ENCODE results near the gene FOXP4. TPM values are rescaled to one million over a fixed set of nuclear protein-coding genes. Genes with fewer than 3 reads are reported as not detected.

Gene FOXP4
- total and polyA plus RNA-seq, 2 of the 13 experiments (the other 11 are each of a cell fraction or from before 2014, with no cell fraction given) = 11.0 to 12.4 TPM

DNA sequence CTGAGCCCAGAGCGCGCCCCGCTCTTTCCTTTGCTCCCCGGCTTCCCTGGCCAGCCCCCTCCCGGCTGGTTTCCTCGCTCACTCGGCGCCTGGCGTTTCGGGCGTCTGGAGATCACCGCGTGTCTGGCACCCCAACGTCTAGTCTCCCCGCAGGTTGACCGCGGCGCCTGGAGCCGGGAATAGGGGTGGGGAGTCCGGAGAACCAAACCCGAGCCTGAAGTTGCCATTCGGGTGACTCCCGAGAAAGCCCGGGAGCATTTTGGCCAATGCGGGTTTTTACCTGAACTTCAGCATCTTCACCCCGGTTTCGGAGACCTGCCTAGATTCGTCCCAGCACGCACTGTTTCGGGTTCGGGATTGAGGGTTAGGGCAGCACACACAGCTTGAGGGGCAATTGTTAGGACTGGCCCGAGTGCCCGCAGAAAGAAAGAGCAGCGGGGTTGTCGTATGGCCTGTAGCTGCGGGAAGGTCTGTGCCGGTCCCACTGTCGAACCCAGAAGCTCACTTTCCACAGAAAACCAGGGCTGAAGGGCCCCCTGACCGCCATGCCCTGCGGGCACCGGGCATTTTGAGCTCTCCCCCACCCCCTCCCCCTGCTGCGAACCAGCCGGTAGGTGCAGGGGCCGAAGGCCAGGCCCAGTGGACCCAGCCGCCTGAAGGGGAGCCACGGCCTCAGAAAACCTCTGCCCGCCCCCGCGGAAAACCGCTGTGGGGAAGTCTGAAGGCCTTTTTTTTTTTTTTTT lies 2.1 kb downstream of the FOXP4 start (continued):
- no peak for TF ChIP-seq KMT2A (CRISPR knock-in tag; IDR thresholded peaks at IDR 0.05)
- TF ChIP-seq HDAC1 (CRISPR knock-in tag; IDR thresholded peaks at IDR 0.05) = peak; percentile 52; the same call in 1 of the 2 replicates
- 0 out of 2 replicates have a peak, but pooled peaks have one; percentile 6 for TF ChIP-seq GLI4 (CRISPR knock-in tag; IDR thresholded peaks at IDR 0.05; ENCODE audit: borderline replicate concordance)
- TF ChIP-seq, protein P1, sequence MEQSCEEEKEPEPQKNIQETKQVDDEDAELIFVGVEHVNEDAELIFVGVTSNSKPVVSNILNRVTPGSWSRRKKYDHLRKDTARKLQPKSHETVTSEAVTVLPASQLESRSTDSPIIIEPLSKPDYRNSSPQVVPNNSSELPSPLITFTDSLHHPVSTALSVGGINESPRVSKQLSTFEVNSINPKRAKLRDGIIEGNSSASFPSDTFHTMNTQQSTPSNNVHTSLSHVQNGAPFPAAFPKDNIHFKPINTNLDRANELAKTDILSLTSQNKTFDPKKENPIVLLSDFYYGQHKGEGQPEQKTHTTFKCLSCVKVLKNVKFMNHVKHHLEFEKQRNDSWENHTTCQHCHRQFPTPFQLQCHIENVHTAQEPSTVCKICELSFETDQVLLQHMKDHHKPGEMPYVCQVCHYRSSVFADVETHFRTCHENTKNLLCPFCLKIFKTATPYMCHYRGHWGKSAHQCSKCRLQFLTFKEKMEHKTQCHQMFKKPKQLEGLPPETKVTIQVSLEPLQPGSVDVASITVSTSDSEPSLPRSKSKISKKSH (CRISPR knock-in tag; IDR thresholded peaks at IDR 0.05; ENCODE audit: borderline replicate concordance) = no peak
- TF ChIP-seq, protein P2, sequence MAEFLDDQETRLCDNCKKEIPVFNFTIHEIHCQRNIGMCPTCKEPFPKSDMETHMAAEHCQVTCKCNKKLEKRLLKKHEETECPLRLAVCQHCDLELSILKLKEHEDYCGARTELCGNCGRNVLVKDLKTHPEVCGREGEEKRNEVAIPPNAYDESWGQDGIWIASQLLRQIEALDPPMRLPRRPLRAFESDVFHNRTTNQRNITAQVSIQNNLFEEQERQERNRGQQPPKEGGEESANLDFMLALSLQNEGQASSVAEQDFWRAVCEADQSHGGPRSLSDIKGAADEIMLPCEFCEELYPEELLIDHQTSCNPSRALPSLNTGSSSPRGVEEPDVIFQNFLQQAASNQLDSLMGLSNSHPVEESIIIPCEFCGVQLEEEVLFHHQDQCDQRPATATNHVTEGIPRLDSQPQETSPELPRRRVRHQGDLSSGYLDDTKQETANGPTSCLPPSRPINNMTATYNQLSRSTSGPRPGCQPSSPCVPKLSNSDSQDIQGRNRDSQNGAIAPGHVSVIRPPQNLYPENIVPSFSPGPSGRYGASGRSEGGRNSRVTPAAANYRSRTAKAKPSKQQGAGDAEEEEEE (CRISPR knock-in tag; IDR thresholded peaks at IDR 0.05; ENCODE audit: borderline replicate concordance) = no peak
- no peak for TF ChIP-seq ZNF75D (CRISPR knock-in tag; IDR thresholded peaks at IDR 0.05; ENCODE audit: borderline replicate concordance)
- no peak for TF ChIP-seq ZNF263 (CRISPR knock-in tag; IDR thresholded peaks at IDR 0.05)
- no peak for TF ChIP-seq TOE1 (CRISPR knock-in tag; IDR thresholded peaks at IDR 0.05)
- no peak for TF ChIP-seq ZNF121 (CRISPR knock-in tag; IDR thresholded peaks at IDR 0.05)
- no peak for TF ChIP-seq CCDC6 (CRISPR knock-in tag; IDR thresholded peaks at IDR 0.05)
- TF ChIP-seq CCAR2 (optimal IDR thresholded peaks at IDR 0.05; ENCODE audit: low read depth, low read length) = no peak
- TF ChIP-seq RAD21 (CRISPR knock-in tag; IDR thresholded peaks at IDR 0.05) = 0 out of 2 replicates have a peak, but pooled peaks have one; percentile 21
- TF ChIP-seq, protein P3, sequence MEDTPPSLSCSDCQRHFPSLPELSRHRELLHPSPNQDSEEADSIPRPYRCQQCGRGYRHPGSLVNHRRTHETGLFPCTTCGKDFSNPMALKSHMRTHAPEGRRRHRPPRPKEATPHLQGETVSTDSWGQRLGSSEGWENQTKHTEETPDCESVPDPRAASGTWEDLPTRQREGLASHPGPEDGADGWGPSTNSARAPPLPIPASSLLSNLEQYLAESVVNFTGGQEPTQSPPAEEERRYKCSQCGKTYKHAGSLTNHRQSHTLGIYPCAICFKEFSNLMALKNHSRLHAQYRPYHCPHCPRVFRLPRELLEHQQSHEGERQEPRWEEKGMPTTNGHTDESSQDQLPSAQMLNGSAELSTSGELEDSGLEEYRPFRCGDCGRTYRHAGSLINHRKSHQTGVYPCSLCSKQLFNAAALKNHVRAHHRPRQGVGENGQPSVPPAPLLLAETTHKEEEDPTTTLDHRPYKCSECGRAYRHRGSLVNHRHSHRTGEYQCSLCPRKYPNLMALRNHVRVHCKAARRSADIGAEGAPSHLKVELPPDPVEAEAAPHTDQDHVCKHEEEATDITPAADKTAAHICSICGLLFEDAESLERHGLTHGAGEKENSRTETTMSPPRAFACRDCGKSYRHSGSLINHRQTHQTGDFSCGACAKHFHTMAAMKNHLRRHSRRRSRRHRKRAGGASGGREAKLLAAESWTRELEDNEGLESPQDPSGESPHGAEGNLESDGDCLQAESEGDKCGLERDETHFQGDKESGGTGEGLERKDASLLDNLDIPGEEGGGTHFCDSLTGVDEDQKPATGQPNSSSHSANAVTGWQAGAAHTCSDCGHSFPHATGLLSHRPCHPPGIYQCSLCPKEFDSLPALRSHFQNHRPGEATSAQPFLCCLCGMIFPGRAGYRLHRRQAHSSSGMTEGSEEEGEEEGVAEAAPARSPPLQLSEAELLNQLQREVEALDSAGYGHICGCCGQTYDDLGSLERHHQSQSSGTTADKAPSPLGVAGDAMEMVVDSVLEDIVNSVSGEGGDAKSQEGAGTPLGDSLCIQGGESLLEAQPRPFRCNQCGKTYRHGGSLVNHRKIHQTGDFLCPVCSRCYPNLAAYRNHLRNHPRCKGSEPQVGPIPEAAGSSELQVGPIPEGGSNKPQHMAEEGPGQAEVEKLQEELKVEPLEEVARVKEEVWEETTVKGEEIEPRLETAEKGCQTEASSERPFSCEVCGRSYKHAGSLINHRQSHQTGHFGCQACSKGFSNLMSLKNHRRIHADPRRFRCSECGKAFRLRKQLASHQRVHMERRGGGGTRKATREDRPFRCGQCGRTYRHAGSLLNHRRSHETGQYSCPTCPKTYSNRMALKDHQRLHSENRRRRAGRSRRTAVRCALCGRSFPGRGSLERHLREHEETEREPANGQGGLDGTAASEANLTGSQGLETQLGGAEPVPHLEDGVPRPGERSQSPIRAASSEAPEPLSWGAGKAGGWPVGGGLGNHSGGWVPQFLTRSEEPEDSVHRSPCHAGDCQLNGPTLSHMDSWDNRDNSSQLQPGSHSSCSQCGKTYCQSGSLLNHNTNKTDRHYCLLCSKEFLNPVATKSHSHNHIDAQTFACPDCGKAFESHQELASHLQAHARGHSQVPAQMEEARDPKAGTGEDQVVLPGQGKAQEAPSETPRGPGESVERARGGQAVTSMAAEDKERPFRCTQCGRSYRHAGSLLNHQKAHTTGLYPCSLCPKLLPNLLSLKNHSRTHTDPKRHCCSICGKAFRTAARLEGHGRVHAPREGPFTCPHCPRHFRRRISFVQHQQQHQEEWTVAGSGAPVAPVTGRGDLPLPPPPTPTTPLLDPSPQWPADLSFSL (CRISPR knock-in tag; IDR thresholded peaks at IDR 0.05) = no peak
- TF ChIP-seq POGZ (CRISPR knock-in tag; IDR thresholded peaks at IDR 0.05) = no peak
- TF ChIP-seq FOSL2 (CRISPR knock-in tag; IDR thresholded peaks at IDR 0.05) = no peak
- TF ChIP-seq ZNF614 (CRISPR knock-in tag; IDR thresholded peaks at IDR 0.05; ENCODE audit: borderline replicate concordance) = no peak
- TF ChIP-seq MAZ (IDR thresholded peaks at IDR 0.05; ENCODE audit: borderline replicate concordance, low read depth, low read length) = no peak
- TF ChIP-seq MAZ (CRISPR knock-in tag; IDR thresholded peaks at IDR 0.05; ENCODE audit: low read depth) = 0 out of 2 replicates have a peak, but pooled peaks have one; percentile 43

Measured in HepG2 (cell line).